Stimulated activated CD4-positive, alpha-beta T cell treated with anti-CD3 and anti-CD28 coated beads, Interleukin-1b, Interleukin-23, amount 100 ng/mL, for 48 hours (primary cell): ENCODE measurements around the gene RYR2.

Source experiments
- DNase-seq: peaks from one replicate; pipeline ENCODE4 v3.0.0-alpha.2; 2020

Gene RYR2

GRCh38 chr1:237205400-237206064 lies 163.5 kb downstream of the RYR2 start:
- DNase-seq: no peak

- no peak for DNase-seq
Observed at GRCh38 chr1:237206065-237206414, 164.1 kb downstream of the RYR2 start.

GRCh38 chr1:237211031-237211430 lies 169.0 kb downstream of the RYR2 start:
- no peak for DNase-seq

GRCh38 chr1:237211540-237211939 lies 169.6 kb downstream of the RYR2 start:
- DNase-seq: no peak

- DNase-seq: no peak
Observed at GRCh38 chr1:237219751-237220642, 178.0 kb downstream of the RYR2 start.

GRCh38 chr1:237223419-237223818 lies 181.4 kb downstream of the RYR2 start:
- no peak for DNase-seq

GRCh38 chr1:237226177-237226944 lies 184.4 kb downstream of the RYR2 start:
- no peak for DNase-seq

- DNase-seq: no peak
Observed at GRCh38 chr1:237227476-237227875, 185.5 kb downstream of the RYR2 start.

GRCh38 chr1:237228421-237228820 lies 186.4 kb downstream of the RYR2 start:
- DNase-seq: no peak

- DNase-seq: no peak
Observed at GRCh38 chr1:237229333-237229732, 187.3 kb downstream of the RYR2 start.

GRCh38 chr1:237232501-237232900 lies 190.5 kb downstream of the RYR2 start:
- no peak for DNase-seq

GRCh38 chr1:237235091-237235490 lies 193.1 kb downstream of the RYR2 start:
- DNase-seq: no peak

- DNase-seq: no peak
Observed at GRCh38 chr1:237237721-237238120, 195.7 kb downstream of the RYR2 start.

- DNase-seq: no peak
Observed at GRCh38 chr1:237239248-237239647, 197.3 kb downstream of the RYR2 start.

GRCh38 chr1:237241038-237241437 lies 199.1 kb downstream of the RYR2 start:
- no peak for DNase-seq

- no peak for DNase-seq
Observed at GRCh38 chr1:237244778-237245177, 202.8 kb downstream of the RYR2 start.

- no peak for DNase-seq
Observed at GRCh38 chr1:237247442-237247841, 205.5 kb downstream of the RYR2 start.

GRCh38 chr1:237249120-237249519 lies 207.1 kb downstream of the RYR2 start:
- DNase-seq: no peak

GRCh38 chr1:237250055-237250454 lies 208.1 kb downstream of the RYR2 start:
- no peak for DNase-seq

- no peak for DNase-seq
Observed at GRCh38 chr1:237255071-237255470, 213.1 kb downstream of the RYR2 start.

GRCh38 chr1:237258871-237259270 lies 216.9 kb downstream of the RYR2 start:
- DNase-seq: no peak

- DNase-seq: no peak
Observed at GRCh38 chr1:237261198-237261597, 219.2 kb downstream of the RYR2 start.

- DNase-seq: no peak
Observed at GRCh38 chr1:237267743-237268142, 225.8 kb downstream of the RYR2 start.

GRCh38 chr1:237269938-237270337 lies 228.0 kb downstream of the RYR2 start:
- no peak for DNase-seq
